HCT116 (cell line): ENCODE data around the gene SPDYE1. TPM values are rescaled to one million over a fixed set of nuclear protein-coding genes. Genes with fewer than 3 reads are reported as not detected.
"Not testable (repeated sequence)": the region's sequence is repeated elsewhere in the genome, so short reads cannot be mapped to it uniquely, and the experiment has no call there.

Source experiments
- ATAC-seq: fragments of 200-7000 bp; cut with Tn5 transposase; 2 replicates; pipeline ENCODE4 v1.9.1; 2020; ENCODE audit warnings: mild to moderate bottlenecking, moderate library complexity
- BruUV-seq: library from RNA; stranded (reverse); fragments of 400-500 nt; replicated peaks from 2 replicates; lab custom pipeline; 2021; lab: Mats Ljungman, UMichigan
- CTCF ChIA-PET: fragments of 300-600 bp; sonication (Branson Sonifier 250); formaldehyde crosslinking; loops from one replicate; lab custom pipeline; 2021; ENCODE audit warnings: antibody characterized with exemption; lab: Charles Lee
- POLR2A ChIA-PET: fragments of 300-600, 350-600 bp; sonication (Branson Sonifier 250); formaldehyde crosslinking; loops from one replicate; lab custom pipeline; 2021; ENCODE audit warnings: antibody characterized with exemption; lab: Charles Lee
- RAD21 ChIA-PET, 2 experiments: fragments of 300-600 bp; sonication (Branson Sonifier 250); formaldehyde crosslinking; loops; one replicate each; lab custom pipeline; 2023; ENCODE audit warnings: low total read pairs in 2 of 2; ENCODE audit not compliant: uncharacterized antibody in 2 of 2, unreplicated experiment in 2 of 2, low non-redundant PET in 1 of 2; lab: Charles Lee
- DNase-seq: peaks from one replicate; pipeline ENCODE4 v3.0.0-alpha.2; 2010; ENCODE audit warnings: low read depth, low spot score
- H2AFZ ChIP-seq: fragments of 200-600 bp; shearing (Covaris generic), sonication (generic); 2 replicates; pipeline ENCODE4 v1.6.1; 2017; ENCODE audit warnings: low read depth, mixed run types, mixed read lengths, antibody characterized with exemption, low read length; ENCODE audit not compliant: poor library complexity, severe bottlenecking
- H3K27ac ChIP-seq: 2 replicates; pipeline ENCODE4 v1.5.1; 2012; ENCODE audit warnings: low read depth, low read length
- H3K27me3 ChIP-seq: fragments of 200-600 bp; sonication (generic); 2 replicates; pipeline ENCODE4 v1.6.1; 2016; ENCODE audit warnings: mixed run types, low read length, mixed read lengths; ENCODE audit not compliant: insufficient read depth
- H3K36me3 ChIP-seq, 2 experiments: fragments of 200-500 bp in 1 of 2; fragments of 200-600 bp in 1 of 2; sonication (Bioruptor generic) in 1 of 2; sonication (generic) in 1 of 2; 2 replicates each; pipeline versions ENCODE4 v1.5.1 to v1.6.1; 2014 to 2016; ENCODE audit warnings: low read length in 2 of 2, inconsistent platforms in 1 of 2, mixed read lengths in 1 of 2, mixed run types in 1 of 2; ENCODE audit not compliant: insufficient read depth in 2 of 2, control insufficient read depth in 1 of 2
- H3K4me1 ChIP-seq, 2 experiments: fragments of 200-600 bp in 1 of 2; sonication (generic) in 1 of 2; 2 replicates each; pipeline versions ENCODE4 v1.5.1 to v1.6.1; 2012 to 2017; ENCODE audit warnings: low read length in 2 of 2, inconsistent platforms in 1 of 2, mild to moderate bottlenecking in 1 of 2, mixed read lengths in 1 of 2, mixed run types in 1 of 2, moderate library complexity in 1 of 2; ENCODE audit not compliant: insufficient read depth in 2 of 2, control insufficient read depth in 1 of 2
- H3K4me2 ChIP-seq: fragments of 200-600 bp; sonication (generic); 2 replicates; pipeline ENCODE4 v1.6.1; 2017; ENCODE audit warnings: mixed run types, low read length, mixed read lengths
- H3K4me3 ChIP-seq, 2 experiments: fragments of 200-600 bp in 1 of 2; sonication (generic) in 1 of 2; replicated peaks in 1 of 2; 2 replicates each; pipeline ENCODE4 v1.5.1; 2011 to 2016; ENCODE audit warnings: low read length in 2 of 2, control low read depth in 1 of 2, low read depth in 1 of 2, mild to moderate bottlenecking in 1 of 2, mixed read lengths in 1 of 2, mixed run types in 1 of 2
- H3K79me2 ChIP-seq: fragments of 200-600 bp; sonication (generic); 2 replicates; pipeline ENCODE4 v1.6.1; 2017; ENCODE audit warnings: mild to moderate bottlenecking, mixed run types, low read length, moderate library complexity, mixed read lengths; ENCODE audit not compliant: insufficient read depth
- H3K9ac ChIP-seq: fragments of 200-600 bp; sonication (generic); 2 replicates; pipeline ENCODE4 v1.6.1; 2016; ENCODE audit warnings: low read length, mixed read lengths
- H3K9me2 ChIP-seq: fragments of 200-600 bp; sonication (generic), shearing (Covaris generic); 2 replicates; pipeline ENCODE4 v1.6.1; 2017; ENCODE audit warnings: mixed run types, mild to moderate bottlenecking, moderate library complexity; ENCODE audit not compliant: insufficient read depth
- H3K9me3 ChIP-seq, 2 experiments: fragments of 200-500 bp in 1 of 2; fragments of 200-600 bp in 1 of 2; sonication (Bioruptor generic) in 1 of 2; sonication (generic) in 1 of 2; 2 replicates each; pipeline ENCODE4 v1.6.1; 2014 to 2017; ENCODE audit warnings: low read length in 2 of 2, mixed read lengths in 2 of 2, inconsistent platforms in 1 of 2, low read depth in 1 of 2, mild to moderate bottlenecking in 1 of 2, mixed run types in 1 of 2, moderate library complexity in 1 of 2; ENCODE audit not compliant: control insufficient read depth in 1 of 2, insufficient read depth in 1 of 2
- H4K20me1 ChIP-seq: fragments of 200-600 bp; sonication (generic), shearing (Covaris generic); 2 replicates; pipeline ENCODE4 v1.6.1; 2017; ENCODE audit warnings: mixed run types, mild to moderate bottlenecking, moderate library complexity; ENCODE audit not compliant: insufficient read depth
- intact Hi-C: fragments of 100-400 bp; cut with micrococcal nuclease; formaldehyde crosslinking; loops from 2 replicates; pipeline ENCODE4 v1.10.0; 2022
- total RNA-seq: library from RNA; stranded (reverse); gene quantifications from one replicate; pipeline ENCODE4 v1.2.1, GENCODE V29; 2021; ENCODE audit not compliant: unreplicated experiment

Gene SPDYE1
- total RNA-seq, 1 experiment from 2014 or later = not detected

- not testable (repeated sequence) for H3K9me3 ChIP-seq
Measured at GRCh38 chr7:44031319-44031718, 33.6 kb downstream of the SPDYE1 start.

DNA sequence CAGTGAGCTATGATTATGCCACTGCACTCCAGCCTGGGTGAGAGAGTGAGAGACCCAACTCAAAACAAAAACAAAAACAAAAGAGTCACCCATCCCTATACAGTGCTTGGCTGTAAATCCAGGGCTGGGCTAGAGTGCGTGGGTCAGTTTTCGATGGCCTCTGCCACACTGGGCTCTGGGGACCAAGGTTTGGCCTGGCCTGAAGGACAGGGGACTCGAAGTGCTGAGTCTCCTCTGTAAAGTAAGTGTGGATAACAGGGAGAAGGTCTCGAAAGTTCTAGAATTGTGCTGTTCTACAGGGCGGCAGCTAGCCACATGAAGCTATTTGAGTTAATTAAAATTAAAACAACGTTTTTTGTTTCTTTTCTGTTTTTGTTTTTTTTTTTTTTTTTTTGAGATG lies 34.3 kb downstream of the SPDYE1 start:
- POLR2A ChIA-PET, ATAC-seq: not testable (repeated sequence)

More at GRCh38 chr7:44031319-44031718, 33.6 kb downstream of the SPDYE1 start:
- H3K36me3 ChIP-seq, RAD21 ChIA-PET, H3K27ac ChIP-seq, POLR2A ChIA-PET, H3K9me2 ChIP-seq, BruUV-seq, DNase-seq, H3K9ac ChIP-seq, H3K4me3 ChIP-seq, H3K4me2 ChIP-seq, CTCF ChIA-PET, H3K27me3 ChIP-seq, H4K20me1 ChIP-seq, ATAC-seq, H3K4me1 ChIP-seq, H3K79me2 ChIP-seq, intact Hi-C loops, H2AFZ ChIP-seq: not testable (repeated sequence)

GRCh38 chr7:44033971-44034844 lies 36.5 kb downstream of the SPDYE1 start:
- H4K20me1 ChIP-seq, H3K9me2 ChIP-seq, H3K27ac ChIP-seq, H3K9me3 ChIP-seq, ATAC-seq, POLR2A ChIA-PET, BruUV-seq, H3K4me1 ChIP-seq, DNase-seq, H3K36me3 ChIP-seq, CTCF ChIA-PET, RAD21 ChIA-PET, H3K79me2 ChIP-seq, H2AFZ ChIP-seq, H3K27me3 ChIP-seq, H3K4me2 ChIP-seq, H3K9ac ChIP-seq, intact Hi-C loops, H3K4me3 ChIP-seq: not testable (repeated sequence)

More for the DNA sequence above, 34.3 kb downstream of the SPDYE1 start:
- intact Hi-C loops, H3K4me1 ChIP-seq, H2AFZ ChIP-seq, H4K20me1 ChIP-seq, BruUV-seq, CTCF ChIA-PET, H3K4me3 ChIP-seq, H3K9ac ChIP-seq, H3K9me3 ChIP-seq, RAD21 ChIA-PET, H3K36me3 ChIP-seq, DNase-seq, H3K79me2 ChIP-seq, H3K4me2 ChIP-seq, H3K27me3 ChIP-seq, H3K9me2 ChIP-seq, H3K27ac ChIP-seq: not testable (repeated sequence)

DNA sequence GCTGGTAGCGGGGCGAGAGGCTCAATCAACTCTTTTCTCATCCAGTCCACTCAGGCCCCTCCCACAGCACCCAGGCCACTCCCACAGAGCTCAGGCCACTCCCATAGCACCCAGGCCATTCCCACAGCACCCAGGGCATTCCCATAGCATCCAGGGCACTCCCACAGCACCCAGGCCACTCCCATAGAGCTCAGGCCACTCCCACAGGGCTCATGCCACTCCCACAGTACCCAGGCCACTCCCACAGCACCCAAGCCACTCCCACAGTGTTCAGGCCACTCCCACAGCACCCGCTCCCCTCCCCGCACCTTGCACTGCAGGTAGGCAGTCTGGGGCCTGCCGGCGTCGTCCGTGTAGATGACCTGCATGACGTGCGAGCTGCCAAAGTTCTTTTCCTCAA lies 38.7 kb downstream of the SPDYE1 start:
- intact Hi-C loops, H3K79me2 ChIP-seq, H3K9me3 ChIP-seq, H3K9me2 ChIP-seq, H4K20me1 ChIP-seq, RAD21 ChIA-PET, H3K27ac ChIP-seq, H3K36me3 ChIP-seq, H3K27me3 ChIP-seq, H3K4me3 ChIP-seq, H3K4me1 ChIP-seq, H3K9ac ChIP-seq, H2AFZ ChIP-seq, BruUV-seq, CTCF ChIA-PET: not testable (repeated sequence)
- DNase-seq (peak; percentile 81), ATAC-seq (peak; percentile 88)
- POLR2A ChIA-PET = interaction anchor here (0.5 kb wide), 1 partner anchor 39 kb away, joined by 3 read pairs; no protein-coding TSS in a partner anchor
- peak overlapping the region; percentile 40 for H3K4me2 ChIP-seq
